Breast epithelium (tissue), 3 donors: ENCODE measurements around the gene MACROD1.

Experiments used
- POLR2AphosphoS5 ChIP-seq, 3 donors: sonication (generic); formaldehyde crosslinking; IDR thresholded peaks; one replicate each; pipeline ENCODE4 v1.6.1; 2017; ENCODE audit warnings: antibody characterized with exemption in 3 of 3
- TF ChIP-seq, protein P1 (sequence below), 3 donors: fragments of 450-650 bp; IDR thresholded peaks; one replicate each; pipeline ENCODE4 v1.5.1; 2016 to 2017; ENCODE audit warnings: antibody characterized with exemption in 3 of 3, mild to moderate bottlenecking in 3 of 3, moderate library complexity in 3 of 3

DNA sequence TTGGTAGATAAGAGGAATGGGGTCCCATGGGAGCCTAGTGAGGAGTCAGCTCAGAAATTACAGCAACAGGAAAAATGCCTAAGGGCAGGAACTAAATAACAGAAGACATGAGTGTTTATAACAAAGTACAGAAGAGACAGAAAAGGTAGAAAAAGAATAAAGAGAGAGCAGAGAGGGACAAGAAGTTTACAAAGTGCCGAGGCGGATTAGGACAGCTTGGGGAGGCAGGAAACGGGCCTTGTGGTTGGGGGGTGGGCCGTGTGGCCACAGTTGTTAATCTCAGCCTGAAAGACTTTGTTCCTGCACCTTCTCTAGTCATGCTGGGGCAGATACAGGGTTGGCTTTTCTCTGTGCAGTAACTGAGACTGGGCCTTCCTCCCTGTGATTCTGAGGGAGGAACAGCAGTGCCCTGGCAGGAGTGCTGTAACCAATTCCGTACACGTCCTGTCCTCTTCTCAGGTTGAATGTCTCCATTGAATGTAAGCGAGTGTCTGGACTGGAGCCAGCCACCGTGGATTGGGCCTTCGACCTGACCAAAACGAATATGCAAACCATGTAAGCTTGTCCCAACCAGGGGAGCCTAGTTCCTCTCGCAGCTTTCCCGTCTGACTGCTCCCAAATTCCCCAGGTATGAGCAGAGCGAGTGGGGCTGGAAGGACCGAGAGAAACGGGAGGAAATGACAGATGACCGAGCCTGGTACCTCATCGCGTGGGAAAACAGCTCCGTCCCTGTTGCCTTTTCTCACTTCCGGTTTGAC lies 214.0 kb downstream of the MACROD1 start:
- TF ChIP-seq, protein P1, sequence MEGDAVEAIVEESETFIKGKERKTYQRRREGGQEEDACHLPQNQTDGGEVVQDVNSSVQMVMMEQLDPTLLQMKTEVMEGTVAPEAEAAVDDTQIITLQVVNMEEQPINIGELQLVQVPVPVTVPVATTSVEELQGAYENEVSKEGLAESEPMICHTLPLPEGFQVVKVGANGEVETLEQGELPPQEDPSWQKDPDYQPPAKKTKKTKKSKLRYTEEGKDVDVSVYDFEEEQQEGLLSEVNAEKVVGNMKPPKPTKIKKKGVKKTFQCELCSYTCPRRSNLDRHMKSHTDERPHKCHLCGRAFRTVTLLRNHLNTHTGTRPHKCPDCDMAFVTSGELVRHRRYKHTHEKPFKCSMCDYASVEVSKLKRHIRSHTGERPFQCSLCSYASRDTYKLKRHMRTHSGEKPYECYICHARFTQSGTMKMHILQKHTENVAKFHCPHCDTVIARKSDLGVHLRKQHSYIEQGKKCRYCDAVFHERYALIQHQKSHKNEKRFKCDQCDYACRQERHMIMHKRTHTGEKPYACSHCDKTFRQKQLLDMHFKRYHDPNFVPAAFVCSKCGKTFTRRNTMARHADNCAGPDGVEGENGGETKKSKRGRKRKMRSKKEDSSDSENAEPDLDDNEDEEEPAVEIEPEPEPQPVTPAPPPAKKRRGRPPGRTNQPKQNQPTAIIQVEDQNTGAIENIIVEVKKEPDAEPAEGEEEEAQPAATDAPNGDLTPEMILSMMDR (IDR thresholded peaks at IDR 0.05) = no peak
- no peak for TF ChIP-seq POLR2AphosphoS5 (IDR thresholded peaks at IDR 0.05)
